ENCODE data around the gene DHX58. TPM values are rescaled to one million over a fixed set of nuclear protein-coding genes. Genes with fewer than 3 reads are reported as not detected.

Gene DHX58
- total RNA-seq, 1 experiment from 2014 or later, result 9.7 TPM

DNA sequence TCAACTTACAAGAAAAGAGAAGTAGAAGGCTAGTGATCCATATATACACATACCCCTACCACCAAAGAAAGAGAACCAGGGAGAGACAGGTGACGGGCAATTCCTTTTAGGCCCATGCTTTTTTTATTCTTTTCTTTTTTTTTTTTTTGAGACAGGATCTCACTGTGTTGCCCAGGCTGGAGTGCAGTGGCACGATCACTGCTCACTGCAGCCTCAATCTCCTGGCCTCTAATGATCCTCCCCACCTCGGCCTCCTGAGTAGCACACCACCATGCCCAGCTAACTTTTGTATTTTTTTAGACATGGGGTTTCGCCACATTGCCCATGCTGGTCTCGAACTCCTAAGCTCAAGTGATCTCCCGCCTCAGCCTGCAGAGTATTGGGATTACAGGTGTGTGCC, 14.9 kb upstream of the DHX58 start:
- TF ChIP-seq SIN3A (IDR thresholded peaks at IDR 0.05; ENCODE audit: borderline replicate concordance, insufficient read depth, low read depth, low read length) (no peak), TCF7L2 (IDR thresholded peaks at IDR 0.05; ENCODE audit: low read depth, low read length) (no peak), POLR2AphosphoS5 (IDR thresholded peaks at IDR 0.05; ENCODE audit: low read depth, low read length) (no peak)
- TF ChIP-seq, protein P1, sequence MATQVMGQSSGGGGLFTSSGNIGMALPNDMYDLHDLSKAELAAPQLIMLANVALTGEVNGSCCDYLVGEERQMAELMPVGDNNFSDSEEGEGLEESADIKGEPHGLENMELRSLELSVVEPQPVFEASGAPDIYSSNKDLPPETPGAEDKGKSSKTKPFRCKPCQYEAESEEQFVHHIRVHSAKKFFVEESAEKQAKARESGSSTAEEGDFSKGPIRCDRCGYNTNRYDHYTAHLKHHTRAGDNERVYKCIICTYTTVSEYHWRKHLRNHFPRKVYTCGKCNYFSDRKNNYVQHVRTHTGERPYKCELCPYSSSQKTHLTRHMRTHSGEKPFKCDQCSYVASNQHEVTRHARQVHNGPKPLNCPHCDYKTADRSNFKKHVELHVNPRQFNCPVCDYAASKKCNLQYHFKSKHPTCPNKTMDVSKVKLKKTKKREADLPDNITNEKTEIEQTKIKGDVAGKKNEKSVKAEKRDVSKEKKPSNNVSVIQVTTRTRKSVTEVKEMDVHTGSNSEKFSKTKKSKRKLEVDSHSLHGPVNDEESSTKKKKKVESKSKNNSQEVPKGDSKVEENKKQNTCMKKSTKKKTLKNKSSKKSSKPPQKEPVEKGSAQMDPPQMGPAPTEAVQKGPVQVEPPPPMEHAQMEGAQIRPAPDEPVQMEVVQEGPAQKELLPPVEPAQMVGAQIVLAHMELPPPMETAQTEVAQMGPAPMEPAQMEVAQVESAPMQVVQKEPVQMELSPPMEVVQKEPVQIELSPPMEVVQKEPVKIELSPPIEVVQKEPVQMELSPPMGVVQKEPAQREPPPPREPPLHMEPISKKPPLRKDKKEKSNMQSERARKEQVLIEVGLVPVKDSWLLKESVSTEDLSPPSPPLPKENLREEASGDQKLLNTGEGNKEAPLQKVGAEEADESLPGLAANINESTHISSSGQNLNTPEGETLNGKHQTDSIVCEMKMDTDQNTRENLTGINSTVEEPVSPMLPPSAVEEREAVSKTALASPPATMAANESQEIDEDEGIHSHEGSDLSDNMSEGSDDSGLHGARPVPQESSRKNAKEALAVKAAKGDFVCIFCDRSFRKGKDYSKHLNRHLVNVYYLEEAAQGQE (IDR thresholded peaks at IDR 0.05; ENCODE audit: insufficient read depth in 1 of 2, low read depth in 2 of 2, low read length in 1 of 2), result no peak
- TF ChIP-seq, protein P2, sequence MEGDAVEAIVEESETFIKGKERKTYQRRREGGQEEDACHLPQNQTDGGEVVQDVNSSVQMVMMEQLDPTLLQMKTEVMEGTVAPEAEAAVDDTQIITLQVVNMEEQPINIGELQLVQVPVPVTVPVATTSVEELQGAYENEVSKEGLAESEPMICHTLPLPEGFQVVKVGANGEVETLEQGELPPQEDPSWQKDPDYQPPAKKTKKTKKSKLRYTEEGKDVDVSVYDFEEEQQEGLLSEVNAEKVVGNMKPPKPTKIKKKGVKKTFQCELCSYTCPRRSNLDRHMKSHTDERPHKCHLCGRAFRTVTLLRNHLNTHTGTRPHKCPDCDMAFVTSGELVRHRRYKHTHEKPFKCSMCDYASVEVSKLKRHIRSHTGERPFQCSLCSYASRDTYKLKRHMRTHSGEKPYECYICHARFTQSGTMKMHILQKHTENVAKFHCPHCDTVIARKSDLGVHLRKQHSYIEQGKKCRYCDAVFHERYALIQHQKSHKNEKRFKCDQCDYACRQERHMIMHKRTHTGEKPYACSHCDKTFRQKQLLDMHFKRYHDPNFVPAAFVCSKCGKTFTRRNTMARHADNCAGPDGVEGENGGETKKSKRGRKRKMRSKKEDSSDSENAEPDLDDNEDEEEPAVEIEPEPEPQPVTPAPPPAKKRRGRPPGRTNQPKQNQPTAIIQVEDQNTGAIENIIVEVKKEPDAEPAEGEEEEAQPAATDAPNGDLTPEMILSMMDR (IDR thresholded peaks at IDR 0.05), result no peak
- no peaks in the 10 kb centered on the region for H3K9me3 ChIP-seq (ENCODE audit: control insufficient read depth, insufficient read depth, low read depth, low read length)
- ATAC-seq (no peak), DNase-seq (ENCODE audit: low read depth, low spot score) (no peak)
- H3K36me3 ChIP-seq (ENCODE audit: control insufficient read depth, insufficient read depth, low read length), result peaks cover 2% of the 10 kb centered on the region; the same call in 1 of the 2 replicates
- ChIA-PET POLR2A (interaction anchor here (0.6 kb wide), 1 partner anchor 148 kb away, joined by 14 read pairs; no protein-coding TSS in a partner anchor), CTCF (no interaction called here)
- intact Hi-C loops (cut with micrococcal nuclease; ENCODE audit: unreplicated experiment) (no loop called here), in situ Hi-C loops (cut with HindIII; ENCODE audit: low pct_unique_long_range_greater_than_20kb, low sequenced_read_pairs) (no loop called here)
- H3K4me1 ChIP-seq (ENCODE audit: control insufficient read depth, insufficient read depth, low read length), result no peaks in the 10 kb centered on the region
- BruUV-seq (replicated peaks), result no TSS peak
- H3K27ac ChIP-seq (ENCODE audit: low read length), result no peak overlapping the region
- no peak overlapping the region for H3K4me3 ChIP-seq (ENCODE audit: low read depth in 2 of 2, low read length in 2 of 2)
- no peaks in the 10 kb centered on the region for H3K27me3 ChIP-seq (ENCODE audit: control insufficient read depth, insufficient read depth, low read length)

DNA sequence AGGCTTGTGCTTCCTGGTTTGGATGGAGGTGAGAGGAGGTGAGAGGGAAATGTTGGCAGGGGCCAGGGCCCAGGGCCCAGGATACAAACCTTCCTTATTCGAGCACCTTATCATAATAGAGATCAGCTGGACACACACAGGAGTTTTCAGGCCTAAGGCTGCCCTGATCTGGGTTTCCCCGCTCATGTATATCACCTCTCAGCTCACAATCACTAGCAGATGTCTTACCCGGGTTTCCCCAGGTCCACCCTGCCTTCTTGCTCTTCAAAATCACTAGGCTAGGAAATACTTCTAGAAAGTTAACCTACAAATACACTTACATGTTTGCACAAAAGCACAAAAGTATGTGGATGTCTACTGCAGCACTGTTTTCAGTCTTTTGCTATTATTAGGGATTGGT, 14.3 kb upstream of the DHX58 start:
- Histone ChIP-seq H3K9me3 (ENCODE audit: control insufficient read depth, insufficient read depth, low read depth, low read length) (no peaks in the 10 kb centered on the region), H3K27ac (ENCODE audit: low read length) (no peak overlapping the region), H3K27me3 (ENCODE audit: control insufficient read depth, insufficient read depth, low read length) (no peaks in the 10 kb centered on the region), H3K4me1 (ENCODE audit: control insufficient read depth, insufficient read depth, low read length) (no peaks in the 10 kb centered on the region), H3K36me3 (ENCODE audit: control insufficient read depth, insufficient read depth, low read length) (peaks cover 2% of the 10 kb centered on the region; the same call in 1 of the 2 replicates), H3K4me3 (ENCODE audit: low read depth in 2 of 2, low read length in 2 of 2) (no peak overlapping the region)
- ATAC-seq, result no peak
- POLR2A ChIA-PET, result no interaction called here
- CTCF ChIA-PET, result no interaction called here
- no peak for DNase-seq (ENCODE audit: low read depth, low spot score)
- BruUV-seq (replicated peaks), result no TSS peak
- in situ Hi-C loops (cut with HindIII; ENCODE audit: low pct_unique_long_range_greater_than_20kb, low sequenced_read_pairs), result no loop called here
- intact Hi-C loops (cut with micrococcal nuclease; ENCODE audit: unreplicated experiment), result no loop called here
- TF ChIP-seq TCF7L2 (IDR thresholded peaks at IDR 0.05; ENCODE audit: low read depth, low read length), result no peak
- no peak for TF ChIP-seq SIN3A (IDR thresholded peaks at IDR 0.05; ENCODE audit: borderline replicate concordance, insufficient read depth, low read depth, low read length)
- TF ChIP-seq, protein P2 (IDR thresholded peaks at IDR 0.05), result no peak
- no peak for TF ChIP-seq POLR2AphosphoS5 (IDR thresholded peaks at IDR 0.05; ENCODE audit: low read depth, low read length)
- TF ChIP-seq, protein P1 (IDR thresholded peaks at IDR 0.05; ENCODE audit: insufficient read depth in 1 of 2, low read depth in 2 of 2, low read length in 1 of 2), result no peak
